Measurements from ENCODE around the gene ASB18. TPM values are rescaled to one million over a fixed set of nuclear protein-coding genes. Genes with fewer than 3 reads are reported as not detected.

Gene ASB18
- total RNA-seq, 1 experiment from 2014 or later: not detected

GRCh38 chr2:236143811-236144210 is 120.4 kb downstream of the ASB18 start:
- ChIA-PET CTCF (interaction anchor here (0.7 to 2.9 kb wide), 25 partner anchors 10 to 364 kb away, joined by 3 to 20 read pairs (median 3); partner anchors contain the start of gene GBX2), POLR2A (no interaction called here)
- Mint-ChIP-seq H3K27ac (no peak overlapping the region), H3K27me3 (ENCODE audit: low read depth) (peaks cover 6% of the 10 kb centered on the region), H3K4me3 (no peak overlapping the region), H3K9me3 (no peaks in the 10 kb centered on the region), H3K4me1 (peaks cover 13% of the 10 kb centered on the region), H3K36me3 (no peaks in the 10 kb centered on the region)
- ATAC-seq: no peak
- TF ChIP-seq MAX (CRISPR knock-in tag; IDR thresholded peaks at IDR 0.05) (no peak), RELA (CRISPR knock-in tag; IDR thresholded peaks at IDR 0.05; ENCODE audit: borderline replicate concordance) (no peak), ATF2 (CRISPR knock-in tag; IDR thresholded peaks at IDR 0.05; ENCODE audit: borderline replicate concordance, low read depth) (no peak), JUN (CRISPR knock-in tag; IDR thresholded peaks at IDR 0.05) (no peak), ZNF512 (CRISPR knock-in tag; IDR thresholded peaks at IDR 0.05; ENCODE audit: borderline replicate concordance) (no peak), GABPB1 (CRISPR knock-in tag; IDR thresholded peaks at IDR 0.05) (no peak), AFF4 (CRISPR knock-in tag; IDR thresholded peaks at IDR 0.05; ENCODE audit: borderline replicate concordance) (no peak)
- no peak for DNase-seq (ENCODE audit: low spot score)

Other genes starting within 250 kb of the ASB18 start
- gene GBX2, start 96.0 kb downstream of the ASB18 start, total RNA-seq (2021): 15.3 to 25.6 TPM (median 19.1 TPM) in 3 replicates

Data from WTC11 (cell line).